ENCODE data around the gene DHX29. TPM values are rescaled to one million over a fixed set of nuclear protein-coding genes. Genes with fewer than 3 reads are reported as not detected.

The DHX29 gene, protein sequence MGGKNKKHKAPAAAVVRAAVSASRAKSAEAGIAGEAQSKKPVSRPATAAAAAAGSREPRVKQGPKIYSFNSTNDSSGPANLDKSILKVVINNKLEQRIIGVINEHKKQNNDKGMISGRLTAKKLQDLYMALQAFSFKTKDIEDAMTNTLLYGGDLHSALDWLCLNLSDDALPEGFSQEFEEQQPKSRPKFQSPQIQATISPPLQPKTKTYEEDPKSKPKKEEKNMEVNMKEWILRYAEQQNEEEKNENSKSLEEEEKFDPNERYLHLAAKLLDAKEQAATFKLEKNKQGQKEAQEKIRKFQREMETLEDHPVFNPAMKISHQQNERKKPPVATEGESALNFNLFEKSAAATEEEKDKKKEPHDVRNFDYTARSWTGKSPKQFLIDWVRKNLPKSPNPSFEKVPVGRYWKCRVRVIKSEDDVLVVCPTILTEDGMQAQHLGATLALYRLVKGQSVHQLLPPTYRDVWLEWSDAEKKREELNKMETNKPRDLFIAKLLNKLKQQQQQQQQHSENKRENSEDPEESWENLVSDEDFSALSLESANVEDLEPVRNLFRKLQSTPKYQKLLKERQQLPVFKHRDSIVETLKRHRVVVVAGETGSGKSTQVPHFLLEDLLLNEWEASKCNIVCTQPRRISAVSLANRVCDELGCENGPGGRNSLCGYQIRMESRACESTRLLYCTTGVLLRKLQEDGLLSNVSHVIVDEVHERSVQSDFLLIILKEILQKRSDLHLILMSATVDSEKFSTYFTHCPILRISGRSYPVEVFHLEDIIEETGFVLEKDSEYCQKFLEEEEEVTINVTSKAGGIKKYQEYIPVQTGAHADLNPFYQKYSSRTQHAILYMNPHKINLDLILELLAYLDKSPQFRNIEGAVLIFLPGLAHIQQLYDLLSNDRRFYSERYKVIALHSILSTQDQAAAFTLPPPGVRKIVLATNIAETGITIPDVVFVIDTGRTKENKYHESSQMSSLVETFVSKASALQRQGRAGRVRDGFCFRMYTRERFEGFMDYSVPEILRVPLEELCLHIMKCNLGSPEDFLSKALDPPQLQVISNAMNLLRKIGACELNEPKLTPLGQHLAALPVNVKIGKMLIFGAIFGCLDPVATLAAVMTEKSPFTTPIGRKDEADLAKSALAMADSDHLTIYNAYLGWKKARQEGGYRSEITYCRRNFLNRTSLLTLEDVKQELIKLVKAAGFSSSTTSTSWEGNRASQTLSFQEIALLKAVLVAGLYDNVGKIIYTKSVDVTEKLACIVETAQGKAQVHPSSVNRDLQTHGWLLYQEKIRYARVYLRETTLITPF (N-terminal part only)
- 10 to 100 TPM; 26.1 to 34.9 (median 30.2) TPM for total RNA-seq

- Histone ChIP-seq H3K36me3 (no peaks in the 10 kb centered on the region), H3K4me1 (peaks cover 48 to 80% (median 73%) of the 10 kb centered on the region in 4 donors), H3K27me3 (no peaks in the 10 kb centered on the region), H3K27ac (replicated peaks in 1 of 4) (peak within 1 kb of the TSS; percentile 90 to 95 (median 92)), H3K9me3 (no peaks in the 10 kb centered on the region), H3K4me3 (peak within 1 kb of the TSS; percentile 65 to 86 (median 80))
- 1% methylated on average over 45 of the region's 62 CpGs for WGBS
- intact Hi-C loops (cut with DNase I), result no loop called here
- peak; percentile 96 for DNase-seq (ENCODE audit: extremely low spot score)
- TF ChIP-seq, protein P1, sequence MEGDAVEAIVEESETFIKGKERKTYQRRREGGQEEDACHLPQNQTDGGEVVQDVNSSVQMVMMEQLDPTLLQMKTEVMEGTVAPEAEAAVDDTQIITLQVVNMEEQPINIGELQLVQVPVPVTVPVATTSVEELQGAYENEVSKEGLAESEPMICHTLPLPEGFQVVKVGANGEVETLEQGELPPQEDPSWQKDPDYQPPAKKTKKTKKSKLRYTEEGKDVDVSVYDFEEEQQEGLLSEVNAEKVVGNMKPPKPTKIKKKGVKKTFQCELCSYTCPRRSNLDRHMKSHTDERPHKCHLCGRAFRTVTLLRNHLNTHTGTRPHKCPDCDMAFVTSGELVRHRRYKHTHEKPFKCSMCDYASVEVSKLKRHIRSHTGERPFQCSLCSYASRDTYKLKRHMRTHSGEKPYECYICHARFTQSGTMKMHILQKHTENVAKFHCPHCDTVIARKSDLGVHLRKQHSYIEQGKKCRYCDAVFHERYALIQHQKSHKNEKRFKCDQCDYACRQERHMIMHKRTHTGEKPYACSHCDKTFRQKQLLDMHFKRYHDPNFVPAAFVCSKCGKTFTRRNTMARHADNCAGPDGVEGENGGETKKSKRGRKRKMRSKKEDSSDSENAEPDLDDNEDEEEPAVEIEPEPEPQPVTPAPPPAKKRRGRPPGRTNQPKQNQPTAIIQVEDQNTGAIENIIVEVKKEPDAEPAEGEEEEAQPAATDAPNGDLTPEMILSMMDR (IDR thresholded peaks at IDR 0.05), result no peak
- TF ChIP-seq POLR2AphosphoS5 (IDR thresholded peaks at IDR 0.05) (peak; percentile 85 to 88), POLR2A (IDR thresholded peaks at IDR 0.05; ENCODE audit: low read depth) (peak; percentile 13), EP300 (IDR thresholded peaks at IDR 0.05) (no peak)
Observed at GRCh38 chr5:55307383-55308253, at the start of gene DHX29, which contains the start of gene MTREX. DHX29 (minus strand) TSS chr5:55307694; CDS start chr5:55307573, 121 bp downstream. MTREX (plus strand) TSS chr5:55307989; CDS start chr5:55308014, 25 bp downstream.

DNA sequence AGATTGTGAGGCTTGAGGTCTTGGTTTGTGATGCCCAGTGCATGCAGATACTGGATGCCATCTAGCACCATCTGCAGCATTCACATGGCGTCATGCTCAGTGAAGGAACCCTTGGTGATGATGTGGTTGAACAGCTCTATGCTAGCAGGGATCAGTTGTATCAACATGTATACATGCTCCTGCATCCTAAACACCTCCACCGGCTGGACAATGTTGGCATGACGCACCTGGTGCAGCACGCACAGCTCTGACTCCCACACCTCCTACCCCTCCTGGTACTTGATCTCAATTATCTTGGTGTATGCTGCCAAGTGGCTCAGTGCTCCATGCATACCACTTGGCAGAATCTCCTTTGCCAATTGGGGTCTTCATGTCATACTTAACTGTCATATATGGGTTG is 49.4 kb upstream of the DHX29 start:
- no peaks in the 10 kb centered on the region for H3K27me3 ChIP-seq
- H3K27ac ChIP-seq (replicated peaks in 1 of 4), result no peak overlapping the region
- no peaks in the 10 kb centered on the region for H3K4me1 ChIP-seq
- H3K9me3 ChIP-seq, result no peaks in the 10 kb centered on the region
- TF ChIP-seq, protein P1 (IDR thresholded peaks at IDR 0.05), result no peak
- TF ChIP-seq EP300 (IDR thresholded peaks at IDR 0.05), result no peak
- TF ChIP-seq POLR2AphosphoS5 (IDR thresholded peaks at IDR 0.05), result no peak
- TF ChIP-seq POLR2A (IDR thresholded peaks at IDR 0.05; ENCODE audit: low read depth), result no peak
- DNase-seq (ENCODE audit: extremely low spot score), result no peak
- peaks cover 16 to 86% (median 76%) of the 10 kb centered on the region in 4 donors for H3K36me3 ChIP-seq
- 100% methylated on average over 3 of the region's 4 CpGs for WGBS
- H3K4me3 ChIP-seq, result no peak overlapping the region
- intact Hi-C loops (cut with DNase I), result no loop called here

DNA sequence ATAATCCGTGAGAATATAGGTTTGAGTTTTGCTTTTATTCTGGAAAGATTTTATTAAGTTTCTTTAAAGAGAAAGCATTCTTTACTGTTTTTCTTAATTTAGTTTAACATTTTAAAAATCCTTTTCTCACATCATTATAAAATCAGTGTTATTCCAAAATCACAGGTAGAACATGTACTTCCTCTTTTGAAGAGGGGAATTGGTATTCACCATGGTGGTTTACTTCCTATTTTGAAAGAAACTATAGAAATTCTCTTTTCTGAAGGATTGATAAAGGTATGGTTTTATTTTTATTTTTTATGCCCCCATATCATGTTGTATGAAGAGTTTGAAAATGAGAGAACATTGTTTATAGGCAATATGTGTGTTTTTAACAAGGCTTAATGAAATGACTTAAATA is 43.3 kb upstream of the DHX29 start:
- Histone ChIP-seq H3K27me3 (no peaks in the 10 kb centered on the region), H3K36me3 (peaks cover 41 to 97% (median 77%) of the 10 kb centered on the region in 4 donors), H3K9me3 (no peaks in the 10 kb centered on the region), H3K4me1 (no peaks in the 10 kb centered on the region), H3K27ac (replicated peaks in 1 of 4) (no peak overlapping the region), H3K4me3 (no peak overlapping the region)
- WGBS, result 100% methylated on average over 1 of the region's 1 CpG
- TF ChIP-seq POLR2AphosphoS5 (IDR thresholded peaks at IDR 0.05), result no peak
- TF ChIP-seq EP300 (IDR thresholded peaks at IDR 0.05), result no peak
- TF ChIP-seq, protein P1 (IDR thresholded peaks at IDR 0.05), result no peak
- no peak for TF ChIP-seq POLR2A (IDR thresholded peaks at IDR 0.05; ENCODE audit: low read depth)
- no peak for DNase-seq (ENCODE audit: extremely low spot score)
- intact Hi-C loops (cut with DNase I), result no loop called here
